GM12875 (cell line): ENCODE results near the gene LIMK1.

Experiments used
- H3K4me3 ChIP-seq: one replicate; pipeline ENCODE4 v1.5.1; 2011; ENCODE audit warnings: low read depth, low read length, control low read depth
- TF ChIP-seq, protein P1 (sequence below): IDR thresholded peaks from 2 replicates; pipeline ENCODE4 v1.5.1; 2011; ENCODE audit warnings: low read depth, mild to moderate bottlenecking, control low read depth, inconsistent platforms, low read length, moderate library complexity, borderline replicate concordance; ENCODE audit not compliant: insufficient read depth

Gene LIMK1

DNA sequence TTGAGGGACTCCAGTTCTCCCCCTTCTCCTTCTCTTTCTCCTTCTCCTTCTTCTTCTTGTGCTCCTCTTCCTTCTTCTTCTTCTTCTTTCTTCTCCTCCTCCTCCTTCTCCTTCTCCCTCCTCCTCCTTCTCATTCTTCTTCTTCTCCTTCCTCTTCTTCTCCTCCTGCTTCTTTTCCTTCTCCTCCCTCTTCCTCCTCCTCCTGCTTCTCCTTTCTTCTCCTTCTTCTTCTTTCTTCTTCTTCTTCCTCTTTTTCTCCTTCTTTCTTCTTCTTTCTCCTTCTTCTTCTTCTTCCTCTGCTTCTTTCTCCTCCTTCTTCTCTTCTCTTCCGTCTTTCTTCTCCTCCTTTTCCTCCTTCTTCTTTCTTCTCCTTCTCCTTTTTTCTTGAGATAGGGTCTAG lies 25.6 kb upstream of the LIMK1 start:
- TF ChIP-seq, protein P1, sequence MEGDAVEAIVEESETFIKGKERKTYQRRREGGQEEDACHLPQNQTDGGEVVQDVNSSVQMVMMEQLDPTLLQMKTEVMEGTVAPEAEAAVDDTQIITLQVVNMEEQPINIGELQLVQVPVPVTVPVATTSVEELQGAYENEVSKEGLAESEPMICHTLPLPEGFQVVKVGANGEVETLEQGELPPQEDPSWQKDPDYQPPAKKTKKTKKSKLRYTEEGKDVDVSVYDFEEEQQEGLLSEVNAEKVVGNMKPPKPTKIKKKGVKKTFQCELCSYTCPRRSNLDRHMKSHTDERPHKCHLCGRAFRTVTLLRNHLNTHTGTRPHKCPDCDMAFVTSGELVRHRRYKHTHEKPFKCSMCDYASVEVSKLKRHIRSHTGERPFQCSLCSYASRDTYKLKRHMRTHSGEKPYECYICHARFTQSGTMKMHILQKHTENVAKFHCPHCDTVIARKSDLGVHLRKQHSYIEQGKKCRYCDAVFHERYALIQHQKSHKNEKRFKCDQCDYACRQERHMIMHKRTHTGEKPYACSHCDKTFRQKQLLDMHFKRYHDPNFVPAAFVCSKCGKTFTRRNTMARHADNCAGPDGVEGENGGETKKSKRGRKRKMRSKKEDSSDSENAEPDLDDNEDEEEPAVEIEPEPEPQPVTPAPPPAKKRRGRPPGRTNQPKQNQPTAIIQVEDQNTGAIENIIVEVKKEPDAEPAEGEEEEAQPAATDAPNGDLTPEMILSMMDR = no peak
- H3K4me3 ChIP-seq = no peak overlapping the region

DNA sequence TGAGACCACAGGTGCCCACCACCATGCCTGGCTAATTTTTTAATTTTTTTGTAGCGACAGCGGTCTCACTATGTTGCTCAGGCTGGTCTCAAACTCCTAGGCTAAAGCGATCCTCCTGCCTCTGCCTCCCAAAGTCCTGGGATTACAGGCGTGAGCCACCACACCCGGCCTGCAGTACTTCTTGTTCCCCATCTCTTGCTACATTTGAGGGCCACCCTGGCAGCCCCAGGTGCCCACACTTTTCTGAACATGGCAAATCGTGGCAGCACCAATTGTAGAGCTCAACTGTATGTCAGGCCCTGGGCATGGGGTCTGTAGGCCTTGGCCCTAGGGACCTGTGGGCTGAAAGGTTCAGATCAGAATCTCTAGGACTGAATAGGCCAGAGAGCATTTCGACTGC lies 25.1 kb upstream of the LIMK1 start:
- TF ChIP-seq, protein P1 = no peak
- no peak overlapping the region for H3K4me3 ChIP-seq

DNA sequence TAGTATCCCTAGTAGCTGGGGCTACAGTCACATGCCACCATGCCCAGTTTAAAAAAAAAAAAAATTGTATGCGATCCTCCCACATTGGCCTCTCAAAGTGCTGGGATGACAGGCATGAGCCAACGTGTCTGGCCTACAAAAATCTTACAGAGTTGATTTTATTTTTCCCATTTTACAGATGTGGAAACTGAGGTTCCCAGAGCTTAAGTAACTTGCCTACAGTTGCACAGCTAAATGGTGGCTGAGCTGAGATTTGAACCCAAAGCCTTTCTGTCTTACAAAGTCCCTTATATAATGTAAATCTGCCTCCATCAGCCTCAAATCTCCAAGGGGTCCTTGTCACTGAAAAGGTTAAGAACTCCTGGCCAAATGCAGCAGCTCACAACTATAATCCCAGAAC lies 24.6 kb upstream of the LIMK1 start:
- H3K4me3 ChIP-seq = no peak overlapping the region
- TF ChIP-seq, protein P1 = no peak

DNA sequence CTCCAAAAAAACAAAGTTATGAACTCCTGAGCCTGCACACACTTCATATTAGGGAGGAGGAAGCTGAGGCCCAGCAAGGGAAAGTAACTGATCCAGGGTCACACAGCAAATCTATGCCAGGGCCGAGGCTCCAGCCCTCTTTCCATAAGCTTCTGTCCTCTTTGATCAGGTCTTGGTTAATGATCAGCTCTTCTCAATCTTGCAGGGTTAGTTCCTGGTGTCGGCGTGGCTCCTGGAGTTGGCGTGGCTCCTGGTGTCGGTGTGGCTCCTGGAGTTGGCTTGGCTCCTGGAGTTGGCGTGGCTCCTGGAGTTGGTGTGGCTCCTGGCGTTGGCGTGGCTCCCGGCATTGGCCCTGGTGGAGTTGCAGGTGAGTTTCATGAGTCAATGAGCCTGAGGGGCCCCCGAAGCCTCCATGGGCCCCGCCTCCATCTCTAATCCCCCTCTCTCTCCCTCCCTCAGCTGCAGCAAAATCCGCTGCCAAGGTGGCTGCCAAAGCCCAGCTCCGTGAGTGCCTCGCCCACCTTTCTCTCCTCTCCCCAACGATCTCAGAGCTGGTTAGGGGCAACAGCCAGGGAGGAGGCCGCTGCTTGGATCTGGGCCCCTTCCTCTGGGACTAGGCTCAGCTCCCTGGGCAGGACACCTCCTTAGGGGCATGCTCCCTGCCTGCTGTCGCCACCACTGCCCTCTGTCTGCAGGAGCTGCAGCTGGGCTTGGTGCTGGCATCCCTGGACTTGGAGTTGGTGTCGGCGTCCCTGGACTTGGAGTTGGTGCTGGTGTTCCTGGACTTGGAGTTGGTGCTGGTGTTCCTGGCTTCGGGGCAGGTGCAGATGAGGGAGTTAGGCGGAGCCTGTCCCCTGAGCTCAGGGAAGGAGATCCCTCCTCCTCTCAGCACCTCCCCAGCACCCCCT lies 23.7 kb upstream of the LIMK1 start:
- no peak overlapping the region for H3K4me3 ChIP-seq
- TF ChIP-seq, protein P1 = no peak

DNA sequence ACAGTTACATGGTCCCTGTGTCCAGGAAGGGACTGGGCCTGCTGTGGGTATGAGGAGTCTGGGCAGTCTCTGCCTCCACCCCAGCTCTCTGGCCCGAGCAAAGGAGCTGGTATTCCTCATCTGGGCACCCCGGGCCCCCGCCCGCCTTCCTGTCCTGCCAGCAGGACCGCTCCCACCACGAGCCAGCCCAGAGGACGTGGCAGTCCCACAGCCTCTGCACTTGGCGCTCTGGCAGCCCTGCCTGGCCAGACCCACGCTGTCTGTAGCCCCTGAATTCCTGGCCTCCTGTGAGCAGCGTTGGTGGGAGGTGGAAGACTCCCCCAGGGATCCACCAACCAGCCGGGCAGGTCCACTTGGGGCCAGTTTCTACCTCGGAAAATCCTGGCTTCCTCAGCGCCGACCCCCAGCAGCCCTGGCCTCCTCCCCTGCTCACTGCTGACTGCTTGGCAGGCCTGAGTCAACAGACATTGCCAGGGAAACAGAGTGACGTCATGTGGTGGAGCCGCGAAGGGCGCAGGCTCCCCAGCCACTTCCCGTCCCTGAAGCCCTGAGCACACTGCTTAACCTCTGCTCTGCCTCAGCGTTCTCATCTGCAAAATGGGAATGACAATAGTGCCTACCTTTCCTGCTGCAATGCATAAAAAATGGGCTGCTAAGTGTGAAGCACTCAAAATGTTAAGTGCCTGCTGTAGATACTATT lies 21.6 kb upstream of the LIMK1 start:
- TF ChIP-seq, protein P1 = no peak
- H3K4me3 ChIP-seq = no peak overlapping the region

DNA sequence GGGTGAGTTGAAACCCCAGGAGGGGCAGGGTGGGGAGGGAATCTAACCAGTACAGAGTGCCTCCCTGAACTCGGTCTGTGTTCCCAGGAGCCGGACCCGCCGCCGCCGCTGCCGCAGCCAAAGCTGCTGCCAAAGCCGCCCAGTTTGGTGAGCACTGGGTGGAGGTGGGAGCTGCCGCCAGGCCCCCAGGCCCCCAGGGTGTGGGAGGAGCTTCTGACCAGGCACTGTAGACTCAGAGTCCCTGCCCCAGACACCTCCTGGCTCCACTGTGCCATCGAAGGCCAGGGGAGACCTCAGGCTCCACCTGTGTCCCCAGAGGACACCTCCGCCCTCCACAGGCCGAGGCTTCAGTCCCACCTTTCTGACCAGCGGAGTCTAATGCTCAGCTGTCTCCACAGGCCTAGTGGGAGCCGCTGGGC lies 20.4 kb upstream of the LIMK1 start:
- H3K4me3 ChIP-seq = no peak overlapping the region
- TF ChIP-seq, protein P1 = no peak
